Loucy (cell line): ENCODE results near the gene EIF4E3.

ENCODE experiments used
- EZH2phosphoT487 ChIP-seq: fragments of 200-600 bp; IDR thresholded peaks from 2 replicates; pipeline ENCODE4 v1.6.1; 2018; ENCODE audit warnings: antibody characterized with exemption, mild to moderate bottlenecking, moderate library complexity, borderline replicate concordance
- TF ChIP-seq, protein P1 (sequence below): fragments of 200-600 bp; sonication (generic); conservative IDR thresholded peaks from 2 replicates; pipeline ENCODE4 v1.5.1; 2014; ENCODE audit warnings: mild to moderate bottlenecking, antibody characterized with exemption, low read length

DNA sequence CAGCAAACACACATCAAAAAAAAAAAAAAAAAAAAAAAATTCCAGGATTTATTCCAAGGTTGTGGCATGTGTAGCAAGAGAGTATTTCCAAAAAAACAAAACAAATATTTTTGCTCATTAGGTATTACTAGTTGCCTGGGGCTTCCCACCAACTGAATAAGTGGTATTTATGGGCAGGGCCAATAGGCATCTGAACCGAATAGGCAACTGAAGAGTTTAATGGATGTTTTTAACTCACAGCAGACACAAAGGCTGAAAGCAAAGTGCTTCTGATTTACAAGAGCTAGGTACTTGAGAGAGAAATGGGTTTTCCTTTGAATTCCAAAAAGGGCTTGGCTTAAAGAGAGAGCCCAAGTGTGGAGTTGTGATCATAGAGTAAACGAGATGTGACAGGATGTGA lies 21.4 kb downstream of the EIF4E3 start:
- TF ChIP-seq EZH2phosphoT487, result no peak
- TF ChIP-seq, protein P1, sequence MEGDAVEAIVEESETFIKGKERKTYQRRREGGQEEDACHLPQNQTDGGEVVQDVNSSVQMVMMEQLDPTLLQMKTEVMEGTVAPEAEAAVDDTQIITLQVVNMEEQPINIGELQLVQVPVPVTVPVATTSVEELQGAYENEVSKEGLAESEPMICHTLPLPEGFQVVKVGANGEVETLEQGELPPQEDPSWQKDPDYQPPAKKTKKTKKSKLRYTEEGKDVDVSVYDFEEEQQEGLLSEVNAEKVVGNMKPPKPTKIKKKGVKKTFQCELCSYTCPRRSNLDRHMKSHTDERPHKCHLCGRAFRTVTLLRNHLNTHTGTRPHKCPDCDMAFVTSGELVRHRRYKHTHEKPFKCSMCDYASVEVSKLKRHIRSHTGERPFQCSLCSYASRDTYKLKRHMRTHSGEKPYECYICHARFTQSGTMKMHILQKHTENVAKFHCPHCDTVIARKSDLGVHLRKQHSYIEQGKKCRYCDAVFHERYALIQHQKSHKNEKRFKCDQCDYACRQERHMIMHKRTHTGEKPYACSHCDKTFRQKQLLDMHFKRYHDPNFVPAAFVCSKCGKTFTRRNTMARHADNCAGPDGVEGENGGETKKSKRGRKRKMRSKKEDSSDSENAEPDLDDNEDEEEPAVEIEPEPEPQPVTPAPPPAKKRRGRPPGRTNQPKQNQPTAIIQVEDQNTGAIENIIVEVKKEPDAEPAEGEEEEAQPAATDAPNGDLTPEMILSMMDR, result no peak
